Measurements from ENCODE around the gene SELL.
"Not testable (repeated sequence)": the region's sequence is repeated elsewhere in the genome, so short reads cannot be mapped to it uniquely, and the experiment has no call there.

The SELL gene

GRCh38 chr1:169711469-169712308 lies at the start of gene SELL:
Gene SELL (minus strand): TSS chr1:169711620. CDS start chr1:169711498, 122 bp downstream.
- DNase-seq (ENCODE audit: low read depth): peak; percentile 53

- no peak for DNase-seq (ENCODE audit: low read depth)
Measured at GRCh38 chr1:169759038-169759437, 47.6 kb upstream of the SELL start.

GRCh38 chr1:169753549-169753948 lies 42.1 kb upstream of the SELL start:
- DNase-seq (ENCODE audit: low read depth): no peak

GRCh38 chr1:169750041-169750440 lies 38.6 kb upstream of the SELL start:
- DNase-seq (ENCODE audit: low read depth): no peak

- no peak for DNase-seq (ENCODE audit: low read depth)
Measured at GRCh38 chr1:169746550-169746949, 35.1 kb upstream of the SELL start.

- no peak for DNase-seq (ENCODE audit: low read depth)
Measured at GRCh38 chr1:169745015-169745861, 33.8 kb upstream of the SELL start.

GRCh38 chr1:169741666-169742394 lies 30.4 kb upstream of the SELL start:
- DNase-seq (ENCODE audit: low read depth): no peak

GRCh38 chr1:169739980-169740379 lies 28.6 kb upstream of the SELL start:
- no peak for DNase-seq (ENCODE audit: low read depth)

GRCh38 chr1:169733924-169734323 lies 22.5 kb upstream of the SELL start, which contains the start of gene SELE:
Gene SELE (minus strand): TSS chr1:169734079. CDS start chr1:169733612, 467 bp downstream.
- no peak for DNase-seq (ENCODE audit: low read depth)

- no peak for DNase-seq (ENCODE audit: low read depth)
Measured at GRCh38 chr1:169731446-169731845, 20.0 kb upstream of the SELL start.

GRCh38 chr1:169729991-169730390 lies 18.6 kb upstream of the SELL start:
- no peak for DNase-seq (ENCODE audit: low read depth)

GRCh38 chr1:169727307-169727706 lies 15.9 kb upstream of the SELL start:
- DNase-seq (ENCODE audit: low read depth): no peak

- no peak for DNase-seq (ENCODE audit: low read depth)
Measured at GRCh38 chr1:169726851-169727250, 15.4 kb upstream of the SELL start.

- DNase-seq (ENCODE audit: low read depth): no peak
Measured at GRCh38 chr1:169725930-169726329, 14.5 kb upstream of the SELL start.

- no peak for DNase-seq (ENCODE audit: low read depth)
Measured at GRCh38 chr1:169724168-169724567, 12.7 kb upstream of the SELL start.

GRCh38 chr1:169723763-169724162 lies 12.3 kb upstream of the SELL start:
- DNase-seq (ENCODE audit: low read depth): no peak

GRCh38 chr1:169722779-169723178 lies 11.4 kb upstream of the SELL start:
- DNase-seq (ENCODE audit: low read depth): no peak

GRCh38 chr1:169715100-169715499 lies 3.7 kb upstream of the SELL start:
- not testable (repeated sequence) for DNase-seq (ENCODE audit: low read depth)

GRCh38 chr1:169713090-169713489 lies 1.7 kb upstream of the SELL start:
- not testable (repeated sequence) for DNase-seq (ENCODE audit: low read depth)

GRCh38 chr1:169712309-169712631 lies 850 bp upstream of the SELL start:
- no peak for DNase-seq (ENCODE audit: low read depth)

GRCh38 chr1:169708647-169709046 lies 2.8 kb downstream of the SELL start:
- DNase-seq (ENCODE audit: low read depth): no peak

GRCh38 chr1:169707912-169708604 lies 3.4 kb downstream of the SELL start:
- DNase-seq (ENCODE audit: low read depth): no peak
